ENCODE results near the gene LTB4R. TPM values are rescaled to one million over a fixed set of nuclear protein-coding genes. Genes with fewer than 3 reads are reported as not detected.

Gene LTB4R
- total and polyA plus RNA-seq, 9 of the 15 experiments (the other 6 are each of a cell fraction or from before 2014, with no cell fraction given) = 0.38 to 10.5 (median 2.8) TPM

- TF ChIP-seq ZHX1 (conservative IDR thresholded peaks at IDR 0.05; ENCODE audit: low read length) (no peak), THRA (IDR thresholded peaks at IDR 0.05) (no peak), ZNF780A (CRISPR knock-in tag; IDR thresholded peaks at IDR 0.05) (no peak), EP300 (IDR thresholded peaks at IDR 0.05; ENCODE audit: low read length) (no peak), ZNF3 (CRISPR knock-in tag; IDR thresholded peaks at IDR 0.05) (no peak)
Measured at GRCh38 chr14:24263848-24264247, 47.5 kb upstream of the LTB4R start (continued).

GRCh38 chr14:24264298-24264697, 47.0 kb upstream of the LTB4R start:
- no peak for DNase-seq (ENCODE audit: extremely low read depth in 1 of 4, low spot score in 3 of 4)
- Histone ChIP-seq H3K79me2 (ENCODE audit: control insufficient read depth, insufficient read depth, low read length) (no peaks in the 10 kb centered on the region), H3K9me3 (replicated peaks; ENCODE audit: control insufficient read depth, insufficient read depth, low read depth, low read length) (no peaks in the 10 kb centered on the region), H3K4me1 (replicated peaks in 1 of 2; ENCODE audit: control insufficient read depth in 2 of 2, insufficient read depth in 2 of 2, low read length in 2 of 2) (peaks cover 0 to 35% of the 10 kb centered on the region in 2 experiments; a peak in 3 of 5 replicates), H3K27me3 (ENCODE audit: control insufficient read depth in 2 of 2, insufficient read depth in 2 of 2, low read length in 2 of 2) (no peaks in the 10 kb centered on the region), H3K9ac (ENCODE audit: insufficient read depth in 1 of 2, low read depth in 2 of 2, low read length in 2 of 2) (peak overlapping the region in 1 of 2 experiments; percentile 58; a peak in 2 of 4 replicates), H4K20me1 (replicated peaks; ENCODE audit: control insufficient read depth, insufficient read depth, low read length) (no peaks in the 10 kb centered on the region), H3K36me3 (ENCODE audit: control insufficient read depth, insufficient read depth, low read length) (no peaks in the 10 kb centered on the region), H3K27ac (ENCODE audit: extremely low read depth, low read depth, low read length) (no peak overlapping the region), H2AFZ (ENCODE audit: low read depth, low read length) (no peak overlapping the region), H3K4me2 (ENCODE audit: insufficient read depth, low read length) (no peak overlapping the region), H3K4me3 (no peak overlapping the region), H3K9me1 (ENCODE audit: control insufficient read depth, insufficient read depth, low read length) (no peaks in the 10 kb centered on the region)
- POLR2A ChIA-PET = interaction anchor here (0.6 to 0.7 kb wide), 2 partner anchors 180 to 469 kb away, joined by 3 read pairs; no protein-coding TSS in a partner anchor
- FAIRE-seq = no peak
- intact Hi-C loops (cut with micrococcal nuclease) = no loop called here
- no peak for ATAC-seq
- CTCF ChIA-PET (ENCODE audit: low intra/inter-chr PET ratio) = no interaction called here
- in situ Hi-C loops (cut with MboI) = no loop called here
- no TSS peak for BruUV-seq (replicated peaks)
- no peak for TF ChIP-seq ATF4 (CRISPR knock-in tag; IDR thresholded peaks at IDR 0.05)
- 63% methylated on average over 6 of the region's 6 CpGs for WGBS (ENCODE audit: insufficient coverage, low coverage, missing lambda C conversion rate)

All from K562 (cell line).